HFFc6 (cell line): Measurements from ENCODE around the gene NAGPA. TPM values are rescaled to one million over a fixed set of nuclear protein-coding genes. Genes with fewer than 3 reads are reported as not detected.

ENCODE experiments used
- DNase-seq: peaks from one replicate; pipeline ENCODE4 v3.0.0-alpha.2; 2018
- H3K27ac Mint-ChIP-seq: 2 replicates; pipeline ENCODE4 v1.8.0; 2020; ENCODE audit warnings: mild to moderate bottlenecking, mixed read lengths
- H3K27me3 Mint-ChIP-seq: 2 replicates; pipeline ENCODE4 v1.8.0; 2021; ENCODE audit warnings: mild to moderate bottlenecking, moderate library complexity, mixed read lengths; ENCODE audit not compliant: insufficient read depth
- H3K36me3 Mint-ChIP-seq: 2 replicates; pipeline ENCODE4 v1.8.0; 2021; ENCODE audit warnings: low read depth, mixed read lengths
- H3K4me1 Mint-ChIP-seq: 2 replicates; pipeline ENCODE4 v1.8.0; 2020; ENCODE audit warnings: low read depth, mixed read lengths
- H3K4me3 Mint-ChIP-seq: 2 replicates; pipeline ENCODE4 v1.8.0; 2020; ENCODE audit warnings: mild to moderate bottlenecking, moderate library complexity, mixed read lengths
- H3K9me3 Mint-ChIP-seq: 2 replicates; pipeline ENCODE4 v1.8.0; 2020; ENCODE audit warnings: mild to moderate bottlenecking, mixed read lengths
- total RNA-seq, 6 experiments: library from RNA; stranded (reverse); fragmentation: NEBNext Ultra II Directional; extraction: Animal tissue kit (Norgen Biotek cat#: 25700); gene quantifications; 2 replicates in 1 of 6; 3 replicates in 5 of 6; pipeline ENCODE4 v1.2.3, GENCODE V29; 2021
- TF ChIP-seq, protein P1 (sequence below): fragments of 200-600 bp; sonication (generic); IDR thresholded peaks from 2 replicates; pipeline ENCODE4 v1.5.0; 2021; ENCODE audit warnings: antibody characterized with exemption, mild to moderate bottlenecking

NAGPA gene
- total RNA-seq, 6 experiments from 2014 or later = 14.4 to 18.7 (median 16.4) TPM

DNA sequence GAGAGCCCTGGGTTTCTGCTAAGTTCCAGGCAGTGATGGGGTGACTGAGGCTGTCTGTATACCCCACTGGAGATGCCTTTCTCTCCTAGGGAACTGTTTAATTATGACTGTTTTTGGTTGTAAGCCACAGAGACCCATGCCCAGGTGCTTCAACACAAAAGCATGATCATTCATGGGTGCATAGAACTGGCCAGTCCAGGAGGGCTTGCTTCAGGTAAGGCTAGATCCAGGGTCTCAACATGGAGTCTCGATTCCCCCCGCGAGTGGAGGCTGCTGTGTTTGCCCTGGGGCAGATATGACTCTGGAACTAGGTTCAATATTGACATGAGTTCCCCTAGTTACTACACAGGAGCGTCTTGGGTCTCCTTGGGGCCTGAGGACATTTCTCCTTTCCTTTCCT is 17.8 kb downstream of the NAGPA start:
- H3K27ac Mint-ChIP-seq = no peak overlapping the region
- DNase-seq = no peak
- H3K36me3 Mint-ChIP-seq = no peaks in the 10 kb centered on the region
- H3K27me3 Mint-ChIP-seq = peaks cover 34% of the 10 kb centered on the region
- no peaks in the 10 kb centered on the region for H3K9me3 Mint-ChIP-seq
- no peaks in the 10 kb centered on the region for H3K4me1 Mint-ChIP-seq
- TF ChIP-seq, protein P1, sequence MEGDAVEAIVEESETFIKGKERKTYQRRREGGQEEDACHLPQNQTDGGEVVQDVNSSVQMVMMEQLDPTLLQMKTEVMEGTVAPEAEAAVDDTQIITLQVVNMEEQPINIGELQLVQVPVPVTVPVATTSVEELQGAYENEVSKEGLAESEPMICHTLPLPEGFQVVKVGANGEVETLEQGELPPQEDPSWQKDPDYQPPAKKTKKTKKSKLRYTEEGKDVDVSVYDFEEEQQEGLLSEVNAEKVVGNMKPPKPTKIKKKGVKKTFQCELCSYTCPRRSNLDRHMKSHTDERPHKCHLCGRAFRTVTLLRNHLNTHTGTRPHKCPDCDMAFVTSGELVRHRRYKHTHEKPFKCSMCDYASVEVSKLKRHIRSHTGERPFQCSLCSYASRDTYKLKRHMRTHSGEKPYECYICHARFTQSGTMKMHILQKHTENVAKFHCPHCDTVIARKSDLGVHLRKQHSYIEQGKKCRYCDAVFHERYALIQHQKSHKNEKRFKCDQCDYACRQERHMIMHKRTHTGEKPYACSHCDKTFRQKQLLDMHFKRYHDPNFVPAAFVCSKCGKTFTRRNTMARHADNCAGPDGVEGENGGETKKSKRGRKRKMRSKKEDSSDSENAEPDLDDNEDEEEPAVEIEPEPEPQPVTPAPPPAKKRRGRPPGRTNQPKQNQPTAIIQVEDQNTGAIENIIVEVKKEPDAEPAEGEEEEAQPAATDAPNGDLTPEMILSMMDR = no peak
- H3K4me3 Mint-ChIP-seq = no peak overlapping the region

DNA sequence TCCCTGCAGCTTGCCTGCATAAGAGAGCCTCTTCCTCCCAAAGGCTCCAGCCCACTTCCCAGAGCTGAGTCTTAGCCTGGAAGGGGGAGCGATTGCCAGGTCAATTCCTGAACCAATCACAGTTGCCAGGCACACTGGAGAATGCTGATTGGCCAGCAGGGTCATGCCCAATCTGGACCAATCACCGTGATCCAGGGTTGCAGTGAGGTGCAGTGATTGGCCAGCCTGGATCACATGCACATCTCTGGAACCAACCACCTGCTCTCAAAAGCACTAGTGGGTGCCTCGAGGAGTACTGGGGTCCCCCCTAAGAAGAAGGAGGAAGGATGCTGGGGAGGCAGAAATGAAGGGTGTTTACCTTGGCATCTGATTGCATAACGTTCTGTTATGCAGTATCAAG is 18.4 kb downstream of the NAGPA start:
- Mint-ChIP-seq H3K27ac (no peak overlapping the region), H3K9me3 (no peaks in the 10 kb centered on the region), H3K4me3 (no peak overlapping the region), H3K4me1 (no peaks in the 10 kb centered on the region), H3K27me3 (peaks cover 39% of the 10 kb centered on the region), H3K36me3 (peaks cover 4% of the 10 kb centered on the region; the same call in 1 of the 2 replicates)
- TF ChIP-seq, protein P1 = no peak
- no peak for DNase-seq

DNA sequence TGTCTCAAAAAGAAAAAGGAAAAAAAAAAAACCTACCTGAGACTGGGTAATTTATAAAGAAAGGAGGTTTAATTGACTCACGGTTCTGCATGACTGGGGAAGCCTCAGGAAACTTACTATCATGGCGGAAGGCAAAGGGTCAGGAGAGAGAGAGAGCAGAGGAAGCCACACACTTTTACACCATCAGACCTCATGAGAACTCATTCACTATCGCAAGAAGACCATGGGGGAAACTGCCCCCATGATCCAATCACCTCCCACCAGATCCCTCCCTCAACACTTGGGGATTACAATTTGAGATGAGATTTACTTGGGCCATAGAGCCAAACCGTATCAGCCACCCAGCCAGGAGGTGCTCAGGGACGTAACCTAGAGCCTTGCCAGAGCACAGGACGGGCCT is 20.8 kb downstream of the NAGPA start:
- Mint-ChIP-seq H3K4me3 (no peak overlapping the region), H3K4me1 (no peaks in the 10 kb centered on the region), H3K27me3 (peaks cover 41% of the 10 kb centered on the region), H3K9me3 (no peaks in the 10 kb centered on the region), H3K36me3 (peaks cover 4% of the 10 kb centered on the region; the same call in 1 of the 2 replicates), H3K27ac (no peak overlapping the region)
- TF ChIP-seq, protein P1 = no peak
- no peak for DNase-seq

DNA sequence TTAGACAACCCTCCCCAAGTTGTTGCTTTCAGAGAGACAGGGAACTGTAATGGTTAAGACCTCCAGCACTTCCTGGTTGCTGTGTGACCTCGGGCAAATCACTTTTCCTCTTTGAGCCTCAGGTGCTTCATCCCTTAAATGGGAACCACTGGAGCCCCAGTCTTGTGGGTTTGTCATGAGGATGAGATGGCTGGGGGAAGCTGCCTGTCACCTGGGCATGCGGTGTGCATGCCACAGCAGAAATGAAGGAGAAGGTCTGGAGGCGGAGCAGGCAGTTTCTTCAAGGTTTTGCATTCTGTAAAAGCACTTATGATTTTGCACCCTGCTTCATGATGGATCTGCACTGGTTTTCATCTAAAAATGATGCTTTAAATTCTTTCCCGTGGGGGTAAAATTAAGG is 22.1 kb downstream of the NAGPA start:
- H3K27me3 Mint-ChIP-seq = peaks cover 42% of the 10 kb centered on the region
- no peaks in the 10 kb centered on the region for H3K9me3 Mint-ChIP-seq
- TF ChIP-seq, protein P1 = no peak
- H3K27ac Mint-ChIP-seq = no peak overlapping the region
- H3K4me1 Mint-ChIP-seq = no peaks in the 10 kb centered on the region
- no peak overlapping the region for H3K4me3 Mint-ChIP-seq
- peaks cover 4% of the 10 kb centered on the region; the same call in 1 of the 2 replicates for H3K36me3 Mint-ChIP-seq
- no peak for DNase-seq

DNA sequence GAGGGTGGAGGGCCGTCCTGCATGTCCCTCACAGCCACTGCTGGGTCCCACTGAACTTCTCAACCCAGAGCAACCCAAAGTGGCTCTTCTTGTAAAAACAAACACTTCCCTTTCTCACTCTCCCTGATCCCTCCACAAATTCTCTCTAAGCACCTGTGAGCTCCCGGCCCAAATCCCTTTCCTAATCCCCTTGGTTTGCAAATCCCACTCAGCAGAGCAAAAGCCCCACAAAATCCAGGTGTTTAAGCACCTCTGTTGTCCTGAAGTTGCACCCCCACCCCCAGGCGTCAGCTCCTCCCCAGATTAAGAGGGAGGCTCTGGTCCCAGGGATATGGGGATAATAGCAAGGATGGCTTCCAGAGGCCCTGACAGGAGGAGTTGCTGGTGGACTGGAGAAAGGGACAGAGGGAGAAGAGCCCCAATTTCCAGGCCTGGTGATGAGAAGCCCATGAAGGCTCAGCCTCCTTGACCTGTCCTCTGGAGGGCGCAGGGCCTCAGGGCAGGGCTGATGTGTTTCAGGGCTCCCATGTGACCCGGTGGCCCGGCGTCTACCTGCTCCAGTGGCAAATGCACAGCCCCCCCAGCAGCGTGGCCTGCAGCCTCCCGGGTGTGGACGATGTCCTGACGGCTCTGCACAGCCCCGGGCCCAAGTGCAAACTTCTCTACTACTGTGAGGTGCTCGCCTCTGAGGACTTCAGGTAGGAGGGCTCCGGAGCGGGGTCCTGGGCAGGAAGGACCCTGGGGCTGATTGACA is 23.0 kb downstream of the NAGPA start:
- peaks cover 38% of the 10 kb centered on the region for H3K27me3 Mint-ChIP-seq
- TF ChIP-seq, protein P1 = no peak
- peaks cover 4% of the 10 kb centered on the region; the same call in 1 of the 2 replicates for H3K36me3 Mint-ChIP-seq
- no peak overlapping the region for H3K4me3 Mint-ChIP-seq
- no peaks in the 10 kb centered on the region for H3K4me1 Mint-ChIP-seq
- DNase-seq = no peak
- no peak overlapping the region for H3K27ac Mint-ChIP-seq
- H3K9me3 Mint-ChIP-seq = no peaks in the 10 kb centered on the region
